ENCODE data around the gene NRIP2. TPM values are rescaled to one million over a fixed set of nuclear protein-coding genes. Genes with fewer than 3 reads are reported as not detected.

Gene NRIP2, protein sequence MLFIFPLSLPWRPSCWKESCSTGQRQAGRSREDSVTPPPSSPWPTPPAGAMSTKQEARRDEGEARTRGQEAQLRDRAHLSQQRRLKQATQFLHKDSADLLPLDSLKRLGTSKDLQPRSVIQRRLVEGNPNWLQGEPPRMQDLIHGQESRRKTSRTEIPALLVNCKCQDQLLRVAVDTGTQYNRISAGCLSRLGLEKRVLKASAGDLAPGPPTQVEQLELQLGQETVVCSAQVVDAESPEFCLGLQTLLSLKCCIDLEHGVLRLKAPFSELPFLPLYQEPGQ
- under 0.01 TPM in 1 of 2 replicates, not detected in the other for total RNA-seq

DNA sequence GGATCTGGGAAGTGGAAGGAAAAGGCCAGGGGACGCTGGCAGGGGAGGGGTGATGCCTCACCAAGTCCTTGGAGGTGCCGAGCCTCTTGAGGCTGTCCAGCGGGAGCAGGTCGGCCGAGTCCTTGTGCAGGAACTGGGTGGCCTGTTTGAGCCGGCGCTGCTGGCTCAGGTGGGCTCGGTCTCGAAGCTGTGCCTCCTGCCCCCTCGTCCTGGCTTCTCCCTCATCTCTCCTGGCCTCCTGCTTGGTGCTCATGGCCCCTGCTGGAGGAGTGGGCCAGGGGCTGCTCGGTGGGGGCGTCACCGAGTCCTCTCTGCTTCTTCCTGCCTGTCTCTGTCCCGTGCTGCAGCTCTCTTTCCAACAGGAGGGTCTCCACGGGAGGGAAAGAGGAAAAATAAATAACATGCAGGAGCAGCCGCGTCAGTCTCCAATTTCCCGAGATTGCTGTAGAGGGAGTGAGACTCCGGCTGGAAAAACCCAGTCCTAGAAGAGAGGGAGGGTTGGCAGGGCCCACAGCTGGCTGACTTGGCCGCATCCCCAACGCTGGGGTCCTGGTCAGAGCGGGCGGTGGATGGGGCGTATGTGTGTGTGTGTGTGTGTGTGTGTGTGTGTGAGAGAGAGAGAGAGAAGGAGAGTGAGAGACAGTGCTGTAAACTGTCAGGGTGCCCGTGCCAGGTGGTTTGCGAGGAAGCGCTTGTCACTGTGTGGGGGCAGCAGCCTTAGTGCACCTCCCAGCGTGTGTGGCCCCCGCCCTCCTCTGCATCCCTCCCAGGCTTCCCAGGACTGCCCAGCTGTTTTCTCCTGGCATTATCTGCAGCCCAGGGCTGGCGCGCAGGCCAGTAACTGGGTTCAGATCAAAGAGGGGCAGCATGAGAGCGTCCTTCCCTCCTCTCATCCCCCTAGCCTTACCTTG lies at the start of gene NRIP2:
NRIP2 (minus strand) TSS at position 455 of the 911 bp plus-strand sequence; CDS start at position 403, 52 bp downstream.

DNA sequence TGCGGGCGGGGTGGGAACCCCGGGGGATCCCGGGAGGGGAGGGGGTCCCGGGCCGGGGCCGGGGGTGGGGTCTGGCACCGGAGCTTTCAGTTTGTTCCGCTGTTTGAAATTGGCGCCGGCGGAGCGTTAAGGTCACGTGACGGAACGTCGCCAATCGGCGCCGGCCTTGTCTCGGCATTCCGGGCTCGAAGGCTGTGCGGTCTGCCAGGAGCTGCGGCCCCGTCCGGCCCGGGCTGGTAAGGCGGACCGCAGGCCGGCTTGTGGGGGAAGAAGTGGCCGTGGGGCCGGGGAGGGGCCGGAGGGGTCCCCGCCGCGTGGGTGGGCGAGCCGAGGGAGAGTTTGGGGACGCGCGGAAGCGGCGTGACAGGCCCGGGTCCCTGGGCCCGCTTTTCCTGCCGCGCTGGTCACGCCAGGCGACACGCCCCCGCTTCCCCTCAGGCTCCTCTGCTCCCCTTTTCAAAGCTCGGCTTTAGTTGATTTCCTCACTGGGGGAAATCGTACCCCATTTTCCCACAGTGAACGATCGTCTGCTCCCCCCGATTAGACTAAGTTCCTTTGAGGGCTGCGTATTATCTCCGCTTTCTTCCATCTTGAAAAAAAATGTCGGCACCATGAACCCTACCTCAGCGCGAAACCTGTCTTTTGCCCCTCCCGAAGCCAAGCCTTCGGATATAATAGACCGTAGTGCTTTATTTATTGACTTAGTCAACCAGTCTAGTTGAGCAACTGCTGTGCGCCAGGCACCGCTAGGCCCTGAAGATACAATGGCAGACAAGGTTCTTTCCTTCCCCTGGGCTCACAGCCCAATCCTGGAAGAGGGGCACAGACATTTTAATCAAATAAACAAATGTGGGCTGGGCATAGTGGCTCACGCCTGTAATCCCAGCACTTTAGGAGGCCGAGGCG lies 42.5 kb upstream of the NRIP2 start, which contains the start of the genes FOXM1 and RHNO1:
FOXM1 (minus strand) TSS at position 128 of the 906 bp plus-strand sequence. CDS start 2,696 bp downstream, outside the sequence.
RHNO1 (plus strand) TSS at position 177 of the 906 bp plus-strand sequence. CDS start 8,144 bp downstream, outside the sequence.

DNA sequence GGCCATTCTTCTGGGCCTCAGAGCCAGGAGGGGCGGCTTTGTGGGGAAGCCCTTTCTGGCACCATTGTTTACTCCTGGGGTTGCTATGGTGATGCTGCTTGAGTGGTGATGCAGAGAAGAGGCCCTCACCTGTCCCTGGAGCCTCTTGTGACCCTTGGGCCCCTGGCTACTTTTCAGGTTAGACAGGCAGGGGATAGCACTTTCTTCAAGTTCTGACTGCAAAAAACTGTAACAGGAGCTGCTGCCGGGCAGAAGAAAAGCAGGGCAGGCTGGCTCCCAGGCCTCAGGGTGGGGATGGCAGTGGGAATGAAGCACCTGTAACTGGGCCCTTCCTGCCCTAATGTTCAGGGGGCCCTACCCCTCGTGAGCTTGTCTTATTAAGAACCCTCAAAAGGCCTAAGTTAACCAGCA lies 22.2 kb upstream of the NRIP2 start, which contains the start of gene TEX52:
TEX52 (minus strand) TSS at position 19 of the 411 bp plus-strand sequence; CDS start at position 6, 13 bp downstream.

DNA sequence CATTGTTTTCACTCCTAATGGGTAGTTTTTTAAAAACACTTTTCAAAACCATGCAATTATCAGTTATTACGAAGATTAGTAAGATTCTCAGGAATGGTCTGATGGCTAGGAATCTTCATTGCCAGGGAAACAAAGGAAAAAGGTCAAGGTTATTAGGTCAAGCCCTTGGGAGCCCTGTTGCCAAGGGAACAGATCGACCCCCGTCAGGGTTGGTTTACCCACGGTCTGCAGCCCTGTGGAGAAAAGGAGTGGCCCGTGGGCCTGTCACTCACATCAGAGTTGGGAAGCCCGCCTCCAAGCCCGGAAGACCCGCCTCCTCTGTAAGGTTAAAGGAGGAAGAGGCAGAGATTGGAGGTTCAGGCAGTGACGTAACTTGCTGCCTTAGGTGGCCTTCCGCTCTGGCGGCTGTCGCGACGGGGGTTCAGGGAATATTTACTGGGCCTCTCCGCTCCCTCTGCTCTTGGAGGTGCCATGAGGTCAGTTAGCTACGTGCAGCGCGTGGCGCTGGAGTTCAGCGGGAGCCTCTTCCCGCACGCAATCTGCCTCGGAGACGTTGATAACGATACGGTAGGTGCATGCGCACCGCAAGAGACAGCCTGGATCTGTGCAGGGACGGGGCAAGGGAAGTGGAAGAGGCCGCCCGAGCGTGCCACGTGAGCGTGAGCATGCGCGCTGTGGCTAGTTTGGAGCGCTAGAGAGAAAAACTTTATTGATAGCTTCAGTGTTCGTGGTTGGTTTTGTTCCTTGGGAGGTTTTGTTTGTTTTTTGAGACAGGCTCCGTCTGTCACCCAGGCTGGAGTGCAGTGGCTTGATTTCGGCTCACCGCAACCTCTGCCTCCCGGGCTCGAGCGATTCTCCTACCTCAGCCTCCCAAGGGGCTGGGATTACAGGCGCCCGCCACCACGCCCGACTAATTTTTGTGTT lies 22.3 kb downstream of the NRIP2 start, which contains the start of gene ITFG2:
ITFG2 (plus strand) TSS at position 379 of the 924 bp plus-strand sequence; CDS start at position 472, 93 bp downstream.

DNA sequence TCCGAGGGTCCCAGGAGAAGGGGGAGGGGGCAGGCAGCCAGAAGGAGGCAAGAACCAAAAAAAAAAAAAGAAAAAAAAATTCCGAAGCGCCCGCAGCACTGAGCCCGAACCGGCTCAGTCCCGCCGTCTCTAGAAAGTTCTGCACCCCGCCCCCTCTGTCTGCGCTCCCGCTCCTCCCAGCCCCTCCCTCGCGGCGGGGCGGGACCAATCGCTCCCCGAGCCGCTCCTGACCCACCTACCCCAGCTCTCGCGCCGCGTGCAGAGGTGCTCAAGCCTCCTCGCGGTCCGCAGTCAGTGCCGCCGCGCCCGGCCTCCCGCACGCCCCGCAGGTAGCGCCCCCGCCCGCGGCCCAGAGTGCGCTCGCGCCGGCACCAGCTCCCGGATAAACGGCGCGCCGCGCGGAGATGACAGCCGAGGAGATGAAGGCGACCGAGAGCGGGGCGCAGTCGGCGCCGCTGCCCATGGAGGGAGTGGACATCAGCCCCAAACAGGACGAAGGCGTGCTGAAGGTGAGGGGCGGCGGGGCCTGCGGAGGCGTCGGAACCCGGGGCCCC lies 40.0 kb downstream of the NRIP2 start, which contains the start of gene FKBP4:
FKBP4 (plus strand) TSS at position 235 of the 554 bp plus-strand sequence; CDS start at position 405, 170 bp downstream.

Other genes starting within 250 kb of the NRIP2 start
- 18.0 and 19.3 TPM in 2 replicates for gene FKBP4, start 40.1 kb downstream of the NRIP2 start, total RNA-seq
- 21.1 and 25.3 TPM in 2 replicates for gene ITFG2, start 22.4 kb downstream of the NRIP2 start, total RNA-seq
- gene TEX52, start 22.0 kb upstream of the NRIP2 start, total RNA-seq = not detected in 2 replicates
- 7.6 and 9.8 TPM in 2 replicates for gene FOXM1, start 42.1 kb upstream of the NRIP2 start, total RNA-seq
- 23.6 and 24.8 TPM in 2 replicates for gene RHNO1, start 42.2 kb upstream of the NRIP2 start, total RNA-seq
- gene TULP3, start 55.9 kb upstream of the NRIP2 start, total RNA-seq = 59.4 and 72.3 TPM in 2 replicates
- gene TEAD4, start 124.4 kb upstream of the NRIP2 start, total RNA-seq = 18.9 and 26.1 TPM in 2 replicates
- gene TSPAN9, start 242.3 kb upstream of the NRIP2 start, total RNA-seq = 48.3 and 58.9 TPM in 2 replicates